GM19467 (cell line): ENCODE measurements around the gene HCN4.

ENCODE experiments used
- ATAC-seq: cut with Tn5 transposase; IDR thresholded peaks from one replicate; pipeline ENCODE4 v1.9.1; 2021; ENCODE audit warnings: mild to moderate bottlenecking, moderate library complexity; ENCODE audit not compliant: unreplicated experiment

HCN4 gene

GRCh38 chr15:73346735-73347312 is 21.9 kb downstream of the HCN4 start:
- no peak for ATAC-seq

- no peak for ATAC-seq
These were observed 23.1 kb downstream of the HCN4 start for GRCh38 chr15:73345658-73346057.

GRCh38 chr15:73344056-73344455 is 24.7 kb downstream of the HCN4 start:
- ATAC-seq: no peak

- no peak for ATAC-seq
These were observed 26.7 kb downstream of the HCN4 start for GRCh38 chr15:73341886-73342600.

GRCh38 chr15:73340502-73341192 is 28.1 kb downstream of the HCN4 start:
- no peak for ATAC-seq

GRCh38 chr15:73338606-73339374 is 30.0 kb downstream of the HCN4 start:
- ATAC-seq: no peak

GRCh38 chr15:73338058-73338457 is 30.7 kb downstream of the HCN4 start:
- ATAC-seq: no peak

- ATAC-seq: no peak
These were observed 31.6 kb downstream of the HCN4 start for GRCh38 chr15:73337187-73337586.

- no peak for ATAC-seq
These were observed 32.0 kb downstream of the HCN4 start for GRCh38 chr15:73336756-73337155.

GRCh38 chr15:73335471-73335870 is 33.3 kb downstream of the HCN4 start:
- ATAC-seq: no peak

GRCh38 chr15:73335026-73335425 is 33.7 kb downstream of the HCN4 start:
- ATAC-seq: no peak

GRCh38 chr15:73334086-73334485 is 34.7 kb downstream of the HCN4 start:
- ATAC-seq: no peak

GRCh38 chr15:73333001-73333400 is 35.8 kb downstream of the HCN4 start:
- no peak for ATAC-seq

GRCh38 chr15:73331991-73332925 is 36.5 kb downstream of the HCN4 start:
- ATAC-seq: no peak

- ATAC-seq: no peak
These were observed 37.3 kb downstream of the HCN4 start for GRCh38 chr15:73331501-73331900.

GRCh38 chr15:73330206-73331051 is 38.3 kb downstream of the HCN4 start:
- ATAC-seq: no peak

- no peak for ATAC-seq
These were observed 39.1 kb downstream of the HCN4 start for GRCh38 chr15:73329501-73330200.

- no peak for ATAC-seq
These were observed 39.8 kb downstream of the HCN4 start for GRCh38 chr15:73328981-73329380.
